GM13977 (cell line): ENCODE results near the gene ATP11C.
A peak's percentile ranks its signal among the peaks of the same experiment; 100 is the strongest.

Source experiments
- DNase-seq: peaks from one replicate; pipeline ENCODE4 v3.0.0; 2012; ENCODE audit warnings: low spot score
- CTCF ChIP-seq: IDR thresholded peaks from 2 replicates; pipeline ENCODE4 v1.5.1; 2012; ENCODE audit warnings: mild to moderate bottlenecking, control low read depth; ENCODE audit not compliant: insufficient read depth; ENCODE audit errors: extremely low read depth, missing control alignments
- in situ Hi-C: fragments of 300-500 bp; cut with MboI; formaldehyde crosslinking; loops from one replicate; pipeline ENCODE4 v1.12.0; 2022; ENCODE audit warnings: low sequenced_read_pairs, low pct_unique_long_range_greater_than_20kb, mixed read lengths, inconsistent platforms; ENCODE audit not compliant: unreplicated experiment

The ATP11C gene

GRCh38 chrX:139766545-139766983 is 166.3 kb downstream of the ATP11C start:
- in situ Hi-C loops: no loop called here
- TF ChIP-seq CTCF: no peak
- DNase-seq: no peak

GRCh38 chrX:139762400-139763183 is 170.3 kb downstream of the ATP11C start:
- no peak for DNase-seq
- no peak for TF ChIP-seq CTCF
- in situ Hi-C loops: no loop called here

- TF ChIP-seq CTCF: peak; percentile 40
- in situ Hi-C loops: no loop called here
- no peak for DNase-seq
Observed at GRCh38 chrX:139759637-139760036, 173.2 kb downstream of the ATP11C start.

GRCh38 chrX:139758809-139759208 is 174.0 kb downstream of the ATP11C start:
- in situ Hi-C loops: no loop called here
- no peak for TF ChIP-seq CTCF
- no peak for DNase-seq

DNA sequence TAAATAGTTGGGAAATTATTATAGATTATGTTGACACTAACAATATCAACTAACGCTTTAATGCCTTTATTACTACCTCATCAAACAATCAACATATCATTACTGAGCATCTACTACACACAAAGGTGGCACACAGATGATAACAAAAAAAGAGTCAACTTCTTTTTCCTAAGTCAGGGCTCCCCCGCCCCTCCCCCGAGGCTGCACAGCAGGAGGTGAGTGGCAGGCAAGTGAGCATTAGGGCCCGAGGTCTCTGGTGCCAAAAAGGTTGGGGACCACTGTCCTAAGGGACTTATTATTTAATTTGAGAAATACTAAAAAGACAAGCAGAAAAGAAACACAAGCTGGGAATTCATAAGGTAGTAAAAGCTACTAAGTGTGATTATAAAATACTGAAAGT is 174.6 kb downstream of the ATP11C start:
- no peak for DNase-seq
- TF ChIP-seq CTCF: no peak
- in situ Hi-C loops: no loop called here

- no peak for TF ChIP-seq CTCF
- no peak for DNase-seq
- in situ Hi-C loops: no loop called here
Observed at GRCh38 chrX:139751053-139751452, 181.8 kb downstream of the ATP11C start.

DNA sequence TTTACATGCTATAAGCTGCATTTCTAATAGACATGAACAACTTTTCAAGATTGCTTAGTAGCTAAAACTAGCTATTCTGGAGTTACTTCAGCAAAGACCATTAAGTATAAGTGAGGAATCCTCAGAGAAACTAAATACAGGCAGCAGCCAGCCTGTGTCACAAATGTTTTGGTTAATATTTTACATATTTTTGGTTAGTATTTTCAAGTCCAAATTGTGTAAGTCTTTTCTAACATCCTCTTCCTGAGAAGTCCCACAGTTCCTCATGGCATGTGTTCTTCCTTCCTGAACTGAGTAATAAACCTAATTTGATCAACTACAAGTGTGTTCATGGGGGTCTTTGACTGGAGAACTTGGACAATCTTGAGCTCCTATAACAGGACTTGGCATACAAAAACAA is 182.5 kb downstream of the ATP11C start:
- in situ Hi-C loops: no loop called here

More for the DNA sequence above, 182.5 kb downstream of the ATP11C start:
- no peak for TF ChIP-seq CTCF
- no peak for DNase-seq
